Stimulated activated CD4-positive, alpha-beta T cell treated with anti-CD3 and anti-CD28 coated beads, Interleukin-1b, Interleukin-23, amount 100 ng/mL, for 24 hours (primary cell): ENCODE results near the gene NOMO2.
"Not testable (repeated sequence)": the region's sequence is repeated elsewhere in the genome, so short reads cannot be mapped to it uniquely, and the experiment has no call there.

Experiments
- DNase-seq, 4 experiments: peaks; one replicate each; pipeline ENCODE4 v3.0.0-alpha.2; 2020; ENCODE audit warnings: low read depth in 4 of 4, low spot score in 1 of 4

Gene NOMO2

GRCh38 chr16:18577942-18578341 is 16.0 kb upstream of the NOMO2 start:
- DNase-seq = not testable (repeated sequence)

- not testable (repeated sequence) for DNase-seq
Observed at GRCh38 chr16:18575945-18576344, 14.0 kb upstream of the NOMO2 start.

GRCh38 chr16:18575298-18575917 is 13.5 kb upstream of the NOMO2 start:
- not testable (repeated sequence) for DNase-seq

GRCh38 chr16:18573887-18574286 is 12.0 kb upstream of the NOMO2 start:
- DNase-seq = not testable (repeated sequence)

GRCh38 chr16:18572973-18573372 is 11.1 kb upstream of the NOMO2 start:
- DNase-seq = not testable (repeated sequence)

- DNase-seq = not testable (repeated sequence)
Observed at GRCh38 chr16:18571307-18571850, 9.5 kb upstream of the NOMO2 start.

- not testable (repeated sequence) for DNase-seq
Observed at GRCh38 chr16:18570529-18571306, 8.8 kb upstream of the NOMO2 start.

- DNase-seq = not testable (repeated sequence)
Observed at GRCh38 chr16:18560416-18561220, 1.3 kb downstream of the NOMO2 start.

GRCh38 chr16:18553671-18554070 is 8.2 kb downstream of the NOMO2 start:
- DNase-seq = not testable (repeated sequence)

- not testable (repeated sequence) for DNase-seq
Observed at GRCh38 chr16:18547382-18547781, 14.5 kb downstream of the NOMO2 start.

- DNase-seq = not testable (repeated sequence)
Observed at GRCh38 chr16:18546853-18547252, 15.0 kb downstream of the NOMO2 start.

- DNase-seq = not testable (repeated sequence)
Observed at GRCh38 chr16:18544232-18545081, 17.4 kb downstream of the NOMO2 start.

- DNase-seq = not testable (repeated sequence)
Observed at GRCh38 chr16:18541912-18542311, 20.0 kb downstream of the NOMO2 start.

- not testable (repeated sequence) for DNase-seq
Observed at GRCh38 chr16:18537004-18537403, 24.9 kb downstream of the NOMO2 start.

GRCh38 chr16:18535519-18536168 is 26.3 kb downstream of the NOMO2 start:
- not testable (repeated sequence) for DNase-seq

GRCh38 chr16:18534308-18534707 is 27.6 kb downstream of the NOMO2 start:
- not testable (repeated sequence) for DNase-seq

GRCh38 chr16:18531323-18531722 is 30.6 kb downstream of the NOMO2 start:
- not testable (repeated sequence) for DNase-seq

- not testable (repeated sequence) for DNase-seq
Observed at GRCh38 chr16:18530329-18530728, 31.6 kb downstream of the NOMO2 start.

GRCh38 chr16:18526547-18526946 is 35.4 kb downstream of the NOMO2 start:
- not testable (repeated sequence) for DNase-seq
